LHCN-M2 (cell line): ENCODE data around the gene KLHL26. TPM values are rescaled to one million over a fixed set of nuclear protein-coding genes. Genes with fewer than 3 reads are reported as not detected.

ENCODE experiments used
- DNase-seq: peaks from one replicate; pipeline ENCODE4 v3.0.0-alpha.2; 2012; ENCODE audit warnings: low read depth
- total RNA-seq: library from RNA; depleted of rRNA; stranded (reverse); fragments of >200 nt; gene quantifications from 2 replicates; pipeline ENCODE4 v1.2.3, GENCODE V29; 2014

The KLHL26 gene
- total RNA-seq, 1 experiment from 2014 or later = 3.3 TPM

- DNase-seq = no peak
Measured at GRCh38 chr19:18613589-18614234, 23.1 kb upstream of the KLHL26 start.

- DNase-seq = no peak
Measured at GRCh38 chr19:18616023-18616422, 20.8 kb upstream of the KLHL26 start.

DNA sequence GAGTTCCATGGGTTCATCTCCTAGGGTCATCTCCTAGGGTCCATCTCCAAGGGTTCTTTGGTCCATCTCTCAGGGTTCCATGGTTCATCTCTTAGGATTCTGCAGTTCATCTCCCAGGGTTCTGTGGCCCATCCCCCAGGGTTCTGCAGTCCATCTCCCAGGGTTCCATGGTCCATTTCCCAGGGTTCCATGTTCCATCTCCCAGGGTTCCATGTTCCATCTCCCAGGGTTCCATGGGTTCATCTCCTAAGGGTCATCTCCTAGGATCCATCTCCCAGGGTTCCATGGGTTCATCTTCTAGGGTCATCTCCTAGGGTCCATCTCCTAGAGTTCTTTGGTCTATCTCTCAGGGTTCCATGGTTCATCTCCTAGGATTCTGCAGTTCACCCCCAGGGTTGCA, 19.3 kb upstream of the KLHL26 start:
- no peak for DNase-seq

DNA sequence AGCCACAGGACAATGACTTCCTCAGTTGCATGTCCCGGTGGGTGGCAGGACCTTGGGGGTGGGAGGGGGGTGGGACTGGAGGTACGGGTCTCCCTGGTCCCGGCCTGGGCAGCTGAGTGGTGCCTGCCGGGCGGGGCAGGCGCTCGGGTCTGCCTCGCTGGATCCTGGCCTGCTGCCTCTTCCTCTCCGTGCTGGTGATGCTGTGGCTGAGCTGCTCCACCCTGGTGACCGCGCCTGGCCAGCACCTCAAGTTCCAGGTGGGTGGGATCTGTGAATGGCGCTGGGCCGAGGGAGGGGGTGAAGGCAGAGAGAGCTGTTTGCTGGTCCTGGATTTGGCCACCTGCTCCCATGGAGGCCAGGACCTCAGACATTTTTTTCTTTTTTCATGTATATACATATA, 18.6 kb upstream of the KLHL26 start:
- DNase-seq = no peak

GRCh38 chr19:18620311-18620710, 16.5 kb upstream of the KLHL26 start:
- DNase-seq = no peak

- DNase-seq = no peak
Measured at GRCh38 chr19:18620902-18621301, 15.9 kb upstream of the KLHL26 start.

DNA sequence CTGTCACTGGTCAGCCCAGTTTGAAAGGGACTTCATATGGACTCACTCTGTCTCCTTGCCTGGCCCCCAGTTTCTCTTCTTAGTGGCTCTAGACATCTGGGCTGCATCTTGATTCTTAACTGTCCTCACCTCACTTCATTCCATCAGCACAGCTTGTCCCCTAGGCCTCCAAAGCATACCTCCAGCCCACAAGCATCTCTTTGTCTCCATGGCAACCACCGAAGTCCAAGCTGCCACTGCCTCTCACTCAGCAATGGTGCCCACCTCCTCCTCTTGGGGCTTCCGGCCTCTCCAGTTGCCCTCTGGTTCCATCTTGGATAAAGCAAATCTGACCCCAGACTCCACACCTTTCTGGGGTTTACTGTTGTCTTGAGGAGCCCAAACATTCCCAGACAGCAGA, 9.9 kb upstream of the KLHL26 start:
- DNase-seq = no peak

- peak; percentile 46 for DNase-seq
Measured at GRCh38 chr19:18629166-18630088, 7.4 kb upstream of the KLHL26 start.

DNA sequence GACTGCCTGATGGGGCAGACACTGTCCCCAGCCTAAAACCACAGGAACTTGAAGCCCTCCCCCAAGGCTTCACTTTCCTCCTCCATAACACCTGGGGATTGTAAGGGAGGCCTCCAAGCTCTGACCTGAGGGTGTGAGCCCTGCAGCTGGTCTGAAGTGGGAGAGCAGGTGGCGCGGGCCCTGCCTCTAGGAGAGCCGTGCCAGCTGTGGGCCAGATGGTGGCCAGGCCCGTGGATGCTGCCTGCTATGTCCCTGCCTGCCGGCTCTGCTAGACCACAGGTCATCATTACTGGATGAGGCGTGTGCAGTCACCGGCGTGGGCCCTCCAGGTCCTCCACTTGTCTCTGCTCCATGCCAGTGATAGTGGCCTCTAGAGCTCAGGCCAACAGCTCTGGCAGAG, 3.5 kb upstream of the KLHL26 start:
- no peak for DNase-seq

DNA sequence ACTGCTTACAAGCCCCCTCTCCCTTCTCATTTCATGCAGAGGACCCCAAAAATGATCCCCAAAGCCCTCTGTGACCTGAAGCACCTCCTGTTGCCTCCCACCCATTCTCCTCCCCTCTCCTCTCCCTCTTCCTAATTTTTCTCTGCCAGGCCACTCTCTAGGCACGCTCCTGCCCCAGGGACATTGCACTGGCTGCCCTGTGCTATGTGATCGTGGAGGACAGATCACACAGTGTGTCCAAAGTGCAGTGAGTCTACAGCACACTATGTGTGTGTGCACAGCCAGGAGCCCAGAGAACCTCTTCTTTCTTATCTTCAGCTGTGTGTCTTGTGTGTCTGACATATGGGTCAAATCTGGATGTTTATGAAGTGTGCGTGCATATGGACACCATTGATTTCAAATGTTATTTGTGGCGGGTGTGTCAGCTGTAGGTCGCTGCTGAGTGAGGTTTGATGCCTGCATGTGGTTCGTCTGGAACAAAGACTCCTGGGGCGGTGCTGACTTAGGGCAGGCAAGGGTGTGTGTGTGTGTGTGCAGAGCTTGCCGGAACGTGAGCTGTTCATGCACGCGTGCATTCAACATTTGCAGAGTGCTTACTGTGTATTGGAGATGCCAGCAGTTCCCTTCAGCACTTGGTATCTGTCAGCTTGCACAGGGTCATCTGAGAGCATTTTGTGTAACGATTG, 2.1 kb upstream of the KLHL26 start:
- no peak for DNase-seq

GRCh38 chr19:18635831-18636182, 1.0 kb upstream of the KLHL26 start:
- no peak for DNase-seq

GRCh38 chr19:18636183-18636968, 452 bp upstream of the KLHL26 start:
- DNase-seq = peak; percentile 89

DNA sequence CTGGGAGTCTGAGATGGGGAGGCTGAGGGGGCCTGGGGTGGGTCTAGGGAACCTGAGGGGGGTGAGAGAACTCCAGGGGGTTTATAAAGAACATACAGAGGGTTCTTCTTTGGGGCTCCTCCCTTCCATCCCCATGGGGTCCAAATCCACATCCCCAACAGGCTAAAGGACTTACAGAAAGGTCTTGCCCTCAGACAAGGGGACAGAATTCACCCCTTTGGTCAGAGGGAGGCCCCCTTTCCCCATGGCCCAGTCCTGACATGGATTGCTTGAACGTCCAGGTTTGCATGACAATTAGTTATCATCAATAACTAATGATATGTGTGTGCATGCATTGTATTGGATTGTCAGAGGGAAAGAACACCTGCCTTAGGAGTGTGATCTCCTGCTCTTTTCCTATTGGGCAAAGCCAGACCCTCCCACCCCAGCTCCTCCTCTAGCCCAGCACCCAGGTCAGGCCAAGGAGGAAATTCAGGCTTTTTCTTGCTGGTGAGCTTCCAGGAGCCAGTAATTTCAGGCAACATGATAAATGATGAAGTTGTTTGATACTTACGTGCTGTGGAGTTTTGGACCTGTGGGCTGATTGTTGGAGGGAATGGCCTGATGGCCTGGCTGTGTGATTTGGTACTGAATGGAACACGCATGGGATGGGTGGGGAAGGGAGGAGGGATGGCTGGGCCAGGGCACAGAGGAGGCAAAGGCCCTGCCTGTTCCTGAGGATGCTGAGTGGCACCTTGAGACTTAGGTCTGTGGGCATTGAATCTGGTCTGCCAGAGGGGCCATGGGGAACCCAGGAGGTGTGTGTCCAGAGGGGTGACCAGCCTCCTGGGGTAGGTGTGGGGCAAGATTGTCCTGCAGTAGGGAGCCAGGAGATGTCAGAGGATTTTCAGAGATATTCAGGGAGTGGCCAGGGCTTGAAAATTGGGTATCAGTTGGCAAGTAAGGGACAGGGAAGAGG, 1.1 kb downstream of the KLHL26 start:
- DNase-seq = no peak

GRCh38 chr19:18639706-18640243, 2.9 kb downstream of the KLHL26 start:
- DNase-seq = no peak

GRCh38 chr19:18644196-18645034, 7.6 kb downstream of the KLHL26 start:
- no peak for DNase-seq

DNA sequence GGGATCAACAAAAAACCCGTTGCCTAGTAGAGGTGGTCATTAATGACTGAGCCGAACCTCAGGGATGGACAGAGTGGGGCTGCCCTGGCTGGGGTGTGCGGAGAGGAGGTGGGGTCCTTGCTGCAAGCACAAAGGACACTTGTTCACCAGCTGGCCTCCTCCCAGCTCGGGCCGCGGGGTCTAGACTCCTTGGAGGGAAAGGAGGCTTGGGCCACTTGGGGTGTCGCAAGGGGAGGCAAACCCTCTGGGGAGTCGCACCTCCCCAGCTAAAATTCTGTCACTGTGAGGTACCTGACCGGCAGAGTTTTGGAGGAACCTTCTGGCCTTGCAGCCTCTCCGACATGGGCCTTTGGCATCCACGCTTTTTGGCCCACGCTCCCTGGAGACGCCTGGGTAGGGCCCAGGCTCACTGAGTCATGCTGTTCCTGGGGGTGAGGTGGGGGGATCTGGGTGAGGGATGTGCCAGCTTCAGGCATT, 8.2 kb downstream of the KLHL26 start:
- no peak for DNase-seq

- DNase-seq = no peak
Measured at GRCh38 chr19:18646535-18647370, 9.9 kb downstream of the KLHL26 start.

- DNase-seq = no peak
Measured at GRCh38 chr19:18647371-18647767, 10.5 kb downstream of the KLHL26 start.
